GM21576 (cell line): ENCODE data around the gene CCNA1.

Experiments used
- ATAC-seq: cut with Tn5 transposase; IDR thresholded peaks from one replicate; pipeline ENCODE4 v1.9.1; 2021; ENCODE audit warnings: mild to moderate bottlenecking, moderate library complexity; ENCODE audit not compliant: unreplicated experiment

CCNA1 gene

GRCh38 chr13:36432106-36432544 is at the start of gene CCNA1:
CCNA1 (plus strand) TSS chr13:36432495; CDS start chr13:36433057, 562 bp downstream.
- ATAC-seq: no peak

- no peak for ATAC-seq
Observed at GRCh38 chr13:36385489-36385888, 46.8 kb upstream of the CCNA1 start.

GRCh38 chr13:36395280-36395679 is 37.0 kb upstream of the CCNA1 start:
- no peak for ATAC-seq

GRCh38 chr13:36405151-36405550 is 27.1 kb upstream of the CCNA1 start:
- no peak for ATAC-seq

- ATAC-seq: no peak
Observed at GRCh38 chr13:36412736-36413135, 19.6 kb upstream of the CCNA1 start.

GRCh38 chr13:36413161-36413560 is 19.1 kb upstream of the CCNA1 start:
- ATAC-seq: no peak

GRCh38 chr13:36414461-36414860 is 17.8 kb upstream of the CCNA1 start:
- no peak for ATAC-seq

GRCh38 chr13:36417331-36417730 is 15.0 kb upstream of the CCNA1 start:
- no peak for ATAC-seq

GRCh38 chr13:36418022-36418805 is 14.1 kb upstream of the CCNA1 start:
- ATAC-seq: peak; percentile 84

GRCh38 chr13:36420437-36420891 is 11.8 kb upstream of the CCNA1 start:
- peak; percentile 78 for ATAC-seq

- no peak for ATAC-seq
Observed at GRCh38 chr13:36421447-36421846, 10.8 kb upstream of the CCNA1 start.

GRCh38 chr13:36428086-36428485 is 4.2 kb upstream of the CCNA1 start:
- ATAC-seq: no peak

- ATAC-seq: no peak
Observed at GRCh38 chr13:36430247-36431203, 1.8 kb upstream of the CCNA1 start.

- ATAC-seq: no peak
Observed at GRCh38 chr13:36431204-36432105, 840 bp upstream of the CCNA1 start.

GRCh38 chr13:36436811-36437210 is 4.5 kb downstream of the CCNA1 start:
- no peak for ATAC-seq

GRCh38 chr13:36438594-36439483 is 6.5 kb downstream of the CCNA1 start:
- ATAC-seq: no peak

GRCh38 chr13:36445278-36445677 is 13.0 kb downstream of the CCNA1 start:
- no peak for ATAC-seq

GRCh38 chr13:36445891-36446351 is 13.6 kb downstream of the CCNA1 start:
- no peak for ATAC-seq

GRCh38 chr13:36447501-36447900 is 15.2 kb downstream of the CCNA1 start:
- ATAC-seq: no peak
